WTC11 (cell line): Measurements from ENCODE around the gene ENTR1. TPM values are rescaled to one million over a fixed set of nuclear protein-coding genes. Genes with fewer than 3 reads are reported as not detected.

Source experiments
- ATAC-seq: fragments of 200-7000 bp; cut with Tn5 transposase; 2 replicates; pipeline ENCODE4 v1.10.0; 2021; ENCODE audit warnings: mild to moderate bottlenecking, moderate library complexity
- CTCF ChIA-PET: fragments of 300-600 bp; sonication (Branson Sonifier 250); formaldehyde crosslinking; loops from one replicate; lab custom pipeline; 2021; ENCODE audit warnings: antibody characterized with exemption; lab: Charles Lee
- POLR2A ChIA-PET: fragments of 350-600 bp; sonication (Branson Sonifier 250); formaldehyde crosslinking; loops from one replicate; lab custom pipeline; 2021; ENCODE audit warnings: antibody characterized with exemption; lab: Charles Lee
- DNase-seq: peaks from one replicate; pipeline ENCODE4 v3.0.0; 2021; ENCODE audit warnings: low spot score
- H3K27ac Mint-ChIP-seq: 2 replicates; pipeline ENCODE4 v1.8.0; 2021; ENCODE audit warnings: mixed read lengths
- H3K27me3 Mint-ChIP-seq: 2 replicates; pipeline ENCODE4 v1.8.0; 2021; ENCODE audit warnings: low read depth, mild to moderate bottlenecking, moderate library complexity, mixed read lengths
- H3K36me3 Mint-ChIP-seq: 2 replicates; pipeline ENCODE4 v1.8.0; 2021; ENCODE audit warnings: mixed read lengths
- H3K4me1 Mint-ChIP-seq: 2 replicates; pipeline ENCODE4 v1.8.0; 2022; ENCODE audit warnings: mixed read lengths
- H3K4me3 Mint-ChIP-seq: 2 replicates; pipeline ENCODE4 v1.8.0; 2021; ENCODE audit warnings: mild to moderate bottlenecking, moderate library complexity, mixed read lengths
- H3K9me3 Mint-ChIP-seq: 2 replicates; pipeline ENCODE4 v1.8.0; 2021; ENCODE audit warnings: mixed read lengths
- ATF2 ChIP-seq: sonication (generic); formaldehyde crosslinking; IDR thresholded peaks from 2 replicates; pipeline ENCODE4 v1.8.1; 2022; ENCODE audit warnings: low read depth, missing genetic modification reagents, borderline replicate concordance
- CREB1 ChIP-seq: sonication (generic); formaldehyde crosslinking; IDR thresholded peaks from 2 replicates; pipeline ENCODE4 v1.8.0; 2023; ENCODE audit warnings: mild to moderate bottlenecking, missing genetic modification reagents
- ETV6 ChIP-seq: sonication (generic); formaldehyde crosslinking; IDR thresholded peaks from 2 replicates; pipeline ENCODE4 v1.8.1; 2022; ENCODE audit warnings: mild to moderate bottlenecking, missing genetic modification reagents
- FOXP1 ChIP-seq: sonication (generic); formaldehyde crosslinking; IDR thresholded peaks from 2 replicates; pipeline ENCODE4 v1.8.0; 2022; ENCODE audit warnings: missing genetic modification reagents, mild to moderate bottlenecking, moderate library complexity, borderline replicate concordance
- GABPB1 ChIP-seq: sonication (generic); formaldehyde crosslinking; IDR thresholded peaks from 2 replicates; pipeline ENCODE4 v1.8.1; 2023; ENCODE audit warnings: mild to moderate bottlenecking, missing genetic modification reagents
- GRHL2 ChIP-seq: fragments of 250-450 bp; sonication (Bioruptor Pico); IDR thresholded peaks from 2 replicates; pipeline ENCODE4 v1.8.0; 2022; ENCODE audit warnings: mild to moderate bottlenecking, moderate library complexity; ENCODE audit not compliant: insufficient replicate concordance, severe bottlenecking
- HMGA2 ChIP-seq: fragments of 250-450 bp; sonication (Bioruptor Pico); IDR thresholded peaks from 2 replicates; pipeline ENCODE4 v1.4.0; 2021; ENCODE audit warnings: mild to moderate bottlenecking, moderate library complexity
- MYBL2 ChIP-seq: sonication (generic); formaldehyde crosslinking; IDR thresholded peaks from 2 replicates; pipeline ENCODE4 v1.8.1; 2023; ENCODE audit warnings: mild to moderate bottlenecking, moderate library complexity, missing genetic modification reagents
- NFATC4 ChIP-seq: fragments of 250-450 bp; sonication (Bioruptor Pico); IDR thresholded peaks from 2 replicates; pipeline ENCODE4 v1.9.0; 2021; ENCODE audit warnings: mild to moderate bottlenecking
- PRRX2 ChIP-seq: fragments of 250-450 bp; sonication (Bioruptor Pico); IDR thresholded peaks from 2 replicates; pipeline ENCODE4 v1.8.0; 2021; ENCODE audit warnings: mild to moderate bottlenecking
- SOX15 ChIP-seq: fragments of 250-450 bp; sonication (Bioruptor Pico); IDR thresholded peaks from 2 replicates; pipeline ENCODE4 v1.9.0; 2021; ENCODE audit warnings: mild to moderate bottlenecking
- TEAD4 ChIP-seq: sonication (generic); formaldehyde crosslinking; IDR thresholded peaks from 2 replicates; pipeline ENCODE4 v1.8.0; 2022; ENCODE audit warnings: mild to moderate bottlenecking, missing genetic modification reagents
- ZBTB43 ChIP-seq: sonication (generic); formaldehyde crosslinking; IDR thresholded peaks from 2 replicates; pipeline ENCODE4 v1.8.1; 2023; ENCODE audit warnings: mild to moderate bottlenecking, missing genetic modification reagents
- ZNF396 ChIP-seq: fragments of 250-450 bp; sonication (Bioruptor Pico); IDR thresholded peaks from 2 replicates; pipeline ENCODE4 v1.8.0; 2021; ENCODE audit warnings: mild to moderate bottlenecking, moderate library complexity, borderline replicate concordance
- ZNF671 ChIP-seq: fragments of 250-450 bp; sonication (Bioruptor Pico); IDR thresholded peaks from 2 replicates; pipeline ENCODE4 v1.8.0; 2021; ENCODE audit warnings: mild to moderate bottlenecking
- total RNA-seq: library from RNA; stranded (reverse); gene quantifications from 3 replicates; pipeline ENCODE4 v1.2.3, GENCODE V29; 2021
- TF ChIP-seq, protein P1 (sequence below): sonication (generic); formaldehyde crosslinking; IDR thresholded peaks from 2 replicates; pipeline ENCODE4 v1.8.1; 2022; ENCODE audit warnings: mild to moderate bottlenecking, missing genetic modification reagents, moderate library complexity, borderline replicate concordance
- TF ChIP-seq, protein P2 (sequence below): fragments of 250-450 bp; sonication (Bioruptor Pico); IDR thresholded peaks from 2 replicates; pipeline ENCODE4 v2.1.2; 2022; ENCODE audit warnings: mild to moderate bottlenecking, moderate library complexity
- TF ChIP-seq, protein P3 (sequence below): sonication (generic); formaldehyde crosslinking; IDR thresholded peaks from 2 replicates; pipeline ENCODE4 v1.8.1; 2023; ENCODE audit warnings: mild to moderate bottlenecking, missing genetic modification reagents, borderline replicate concordance
- TF ChIP-seq, protein P4 (sequence below): fragments of 250-450 bp; sonication (Bioruptor Pico); conservative IDR thresholded peaks from 2 replicates; pipeline ENCODE4 v1.9.0; 2021; ENCODE audit warnings: mild to moderate bottlenecking

ENTR1 gene
- total RNA-seq, 1 experiment from 2014 or later, result 140 TPM

DNA sequence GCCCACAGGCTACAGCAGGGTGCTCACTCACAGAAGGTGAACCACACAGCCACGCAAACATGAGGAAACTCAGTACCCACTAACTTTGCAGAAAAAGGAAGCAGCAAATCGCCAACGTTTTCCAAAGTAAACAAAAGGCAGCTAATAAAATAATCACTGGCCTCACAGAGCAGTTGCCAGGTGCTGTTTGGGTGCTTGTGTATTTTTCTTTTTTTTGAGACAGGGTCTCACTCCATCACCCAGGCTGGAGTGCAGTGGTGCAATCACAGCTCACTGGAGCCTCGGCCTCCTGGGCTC, 14.2 kb downstream of the ENTR1 start:
- ChIA-PET CTCF (interaction anchor here (2.0 kb wide), 1 partner anchor 57 kb away, joined by 5 read pairs; no protein-coding TSS in a partner anchor), POLR2A (no interaction called here)
- no peak overlapping the region for H3K4me3 Mint-ChIP-seq

DNA sequence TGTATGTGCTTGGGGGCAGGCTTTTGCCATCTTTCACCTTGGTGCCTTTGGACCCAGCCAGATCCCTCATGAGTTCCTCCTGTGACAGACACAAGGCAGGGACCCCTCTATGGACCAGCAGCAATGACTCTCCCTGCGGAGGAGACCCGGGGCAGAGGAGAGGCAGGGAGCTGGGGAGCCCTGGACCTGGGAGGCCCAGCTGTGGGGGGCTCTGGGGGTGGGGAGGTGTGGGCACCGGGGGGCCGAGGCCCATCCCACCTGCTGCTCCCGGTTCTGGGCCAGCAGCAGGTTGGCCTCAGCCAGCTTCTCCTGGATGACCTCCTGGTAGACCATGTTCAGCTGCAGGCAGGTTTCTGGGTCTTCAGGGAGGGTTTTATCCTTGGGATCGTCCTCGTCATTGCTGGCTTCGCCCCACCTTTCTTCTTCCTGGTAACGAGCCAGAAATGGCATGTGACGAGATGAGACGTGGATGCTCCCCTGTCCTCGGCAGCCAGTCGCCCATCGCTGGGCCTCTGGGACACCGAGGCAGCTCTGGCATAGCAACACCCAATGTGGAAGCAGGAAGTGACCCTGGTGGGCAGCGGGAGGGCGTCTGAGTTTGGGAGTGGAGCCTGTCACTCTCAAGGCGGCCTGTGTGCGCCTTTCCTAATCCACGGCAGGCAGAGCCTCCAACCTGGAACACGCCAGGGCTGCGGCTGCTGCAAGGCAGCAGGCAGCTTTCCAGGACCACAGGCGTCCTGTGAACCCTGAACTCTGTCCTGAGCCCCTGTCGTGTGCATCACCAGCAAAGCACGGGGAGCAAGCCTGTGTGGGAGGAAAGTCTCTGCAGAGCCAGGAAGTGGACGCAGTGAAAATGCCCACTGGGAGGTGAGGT, 14.8 kb downstream of the ENTR1 start:
- Mint-ChIP-seq H3K9me3 (no peaks in the 10 kb centered on the region), H3K27me3 (no peaks in the 10 kb centered on the region), H3K4me3 (no peak overlapping the region), H3K27ac (no peak overlapping the region), H3K4me1 (peaks cover 9% of the 10 kb centered on the region), H3K36me3 (peaks cover 37% of the 10 kb centered on the region)
- ATAC-seq, result no peak
- ChIA-PET POLR2A (no interaction called here), CTCF (interaction anchor here (2.0 kb wide), 1 partner anchor 56 kb away, joined by 5 read pairs; no protein-coding TSS in a partner anchor)
- no peak for DNase-seq
- TF ChIP-seq ZBTB43, result no peak
- TF ChIP-seq NFATC4, result no peak
- no peak for TF ChIP-seq GRHL2 (CRISPR knock-in tag)
- no peak for TF ChIP-seq ATF2 (CRISPR knock-in tag)
- TF ChIP-seq, protein P1, sequence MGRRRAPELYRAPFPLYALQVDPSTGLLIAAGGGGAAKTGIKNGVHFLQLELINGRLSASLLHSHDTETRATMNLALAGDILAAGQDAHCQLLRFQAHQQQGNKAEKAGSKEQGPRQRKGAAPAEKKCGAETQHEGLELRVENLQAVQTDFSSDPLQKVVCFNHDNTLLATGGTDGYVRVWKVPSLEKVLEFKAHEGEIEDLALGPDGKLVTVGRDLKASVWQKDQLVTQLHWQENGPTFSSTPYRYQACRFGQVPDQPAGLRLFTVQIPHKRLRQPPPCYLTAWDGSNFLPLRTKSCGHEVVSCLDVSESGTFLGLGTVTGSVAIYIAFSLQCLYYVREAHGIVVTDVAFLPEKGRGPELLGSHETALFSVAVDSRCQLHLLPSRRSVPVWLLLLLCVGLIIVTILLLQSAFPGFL (CRISPR knock-in tag), result no peak
- no peak for TF ChIP-seq CREB1
- TF ChIP-seq GABPB1 (CRISPR knock-in tag), result no peak
- no peak for TF ChIP-seq ZNF671
- no peak for TF ChIP-seq ETV6 (CRISPR knock-in tag)

More for the DNA sequence above, 14.2 kb downstream of the ENTR1 start:
- peaks cover 36% of the 10 kb centered on the region for H3K36me3 Mint-ChIP-seq
- DNase-seq (no peak), ATAC-seq (no peak)
- H3K27me3 Mint-ChIP-seq, result no peaks in the 10 kb centered on the region
- no peak overlapping the region for H3K27ac Mint-ChIP-seq
- H3K9me3 Mint-ChIP-seq, result no peaks in the 10 kb centered on the region
- TF ChIP-seq TEAD4 (CRISPR knock-in tag) (no peak), PRRX2 (CRISPR knock-in tag) (no peak), FOXP1 (no peak), NFATC4 (no peak), MYBL2 (CRISPR knock-in tag) (no peak), HMGA2 (CRISPR knock-in tag) (no peak), ZNF396 (CRISPR knock-in tag) (no peak), SOX15 (CRISPR knock-in tag) (no peak), ZBTB43 (no peak)
- TF ChIP-seq, protein P2, sequence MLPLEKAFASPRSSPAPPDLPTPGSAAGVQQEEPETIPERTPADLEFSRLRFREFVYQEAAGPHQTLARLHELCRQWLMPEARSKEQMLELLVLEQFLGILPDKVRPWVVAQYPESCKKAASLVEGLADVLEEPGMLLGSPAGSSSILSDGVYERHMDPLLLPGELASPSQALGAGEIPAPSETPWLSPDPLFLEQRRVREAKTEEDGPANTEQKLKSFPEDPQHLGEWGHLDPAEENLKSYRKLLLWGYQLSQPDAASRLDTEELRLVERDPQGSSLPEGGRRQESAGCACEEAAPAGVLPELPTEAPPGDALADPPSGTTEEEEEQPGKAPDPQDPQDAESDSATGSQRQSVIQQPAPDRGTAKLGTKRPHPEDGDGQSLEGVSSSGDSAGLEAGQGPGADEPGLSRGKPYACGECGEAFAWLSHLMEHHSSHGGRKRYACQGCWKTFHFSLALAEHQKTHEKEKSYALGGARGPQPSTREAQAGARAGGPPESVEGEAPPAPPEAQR (CRISPR knock-in tag), result no peak
- TF ChIP-seq, protein P3, sequence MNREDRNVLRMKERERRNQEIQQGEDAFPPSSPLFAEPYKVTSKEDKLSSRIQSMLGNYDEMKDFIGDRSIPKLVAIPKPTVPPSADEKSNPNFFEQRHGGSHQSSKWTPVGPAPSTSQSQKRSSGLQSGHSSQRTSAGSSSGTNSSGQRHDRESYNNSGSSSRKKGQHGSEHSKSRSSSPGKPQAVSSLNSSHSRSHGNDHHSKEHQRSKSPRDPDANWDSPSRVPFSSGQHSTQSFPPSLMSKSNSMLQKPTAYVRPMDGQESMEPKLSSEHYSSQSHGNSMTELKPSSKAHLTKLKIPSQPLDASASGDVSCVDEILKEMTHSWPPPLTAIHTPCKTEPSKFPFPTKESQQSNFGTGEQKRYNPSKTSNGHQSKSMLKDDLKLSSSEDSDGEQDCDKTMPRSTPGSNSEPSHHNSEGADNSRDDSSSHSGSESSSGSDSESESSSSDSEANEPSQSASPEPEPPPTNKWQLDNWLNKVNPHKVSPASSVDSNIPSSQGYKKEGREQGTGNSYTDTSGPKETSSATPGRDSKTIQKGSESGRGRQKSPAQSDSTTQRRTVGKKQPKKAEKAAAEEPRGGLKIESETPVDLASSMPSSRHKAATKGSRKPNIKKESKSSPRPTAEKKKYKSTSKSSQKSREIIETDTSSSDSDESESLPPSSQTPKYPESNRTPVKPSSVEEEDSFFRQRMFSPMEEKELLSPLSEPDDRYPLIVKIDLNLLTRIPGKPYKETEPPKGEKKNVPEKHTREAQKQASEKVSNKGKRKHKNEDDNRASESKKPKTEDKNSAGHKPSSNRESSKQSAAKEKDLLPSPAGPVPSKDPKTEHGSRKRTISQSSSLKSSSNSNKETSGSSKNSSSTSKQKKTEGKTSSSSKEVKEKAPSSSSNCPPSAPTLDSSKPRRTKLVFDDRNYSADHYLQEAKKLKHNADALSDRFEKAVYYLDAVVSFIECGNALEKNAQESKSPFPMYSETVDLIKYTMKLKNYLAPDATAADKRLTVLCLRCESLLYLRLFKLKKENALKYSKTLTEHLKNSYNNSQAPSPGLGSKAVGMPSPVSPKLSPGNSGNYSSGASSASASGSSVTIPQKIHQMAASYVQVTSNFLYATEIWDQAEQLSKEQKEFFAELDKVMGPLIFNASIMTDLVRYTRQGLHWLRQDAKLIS (CRISPR knock-in tag), result no peak
- TF ChIP-seq, protein P4, sequence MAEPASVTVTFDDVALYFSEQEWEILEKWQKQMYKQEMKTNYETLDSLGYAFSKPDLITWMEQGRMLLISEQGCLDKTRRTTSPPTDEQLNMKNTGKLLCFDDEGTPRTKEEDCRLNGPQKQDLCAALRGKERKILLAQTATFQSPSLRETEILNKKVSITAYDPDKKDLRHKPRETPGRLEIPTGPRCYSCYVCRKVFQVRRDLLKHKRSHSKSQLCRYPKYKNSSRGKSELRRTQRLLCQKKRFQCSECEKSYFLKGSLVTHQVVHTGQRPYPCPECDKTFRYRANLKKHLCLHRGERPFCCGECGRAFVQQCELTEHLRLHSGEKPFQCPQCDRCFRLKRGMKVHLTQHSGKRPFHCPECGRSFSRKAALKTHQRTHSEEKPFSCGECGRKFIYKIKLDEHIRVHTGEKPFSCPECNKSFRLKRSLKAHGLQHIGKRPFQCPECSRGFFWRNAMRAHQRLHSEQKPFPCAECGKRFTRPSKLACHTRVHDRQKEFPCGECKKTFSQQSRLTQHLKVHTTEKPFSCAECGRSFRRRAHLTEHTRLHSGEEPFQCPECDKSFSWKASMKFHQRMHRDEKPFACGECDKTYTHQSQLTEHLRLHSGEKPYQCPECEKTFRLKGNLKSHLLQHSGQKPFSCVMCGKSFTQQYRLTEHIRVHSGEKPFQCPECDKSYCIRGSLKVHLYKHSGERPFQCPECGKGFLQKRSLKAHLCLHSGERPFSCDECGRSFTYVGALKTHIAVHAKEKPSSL, result no peak
- peaks cover 9% of the 10 kb centered on the region for H3K4me1 Mint-ChIP-seq
